T47D (cell line): ENCODE measurements around the gene FBXO42.

Experiments
- DNase-seq, 2 experiments: peaks; one replicate each; pipeline versions ENCODE4 v3.0.0 to v3.0.0-alpha.2; 2011 to 2012; ENCODE audit warnings: low read depth in 1 of 2, low spot score in 1 of 2
- JUND ChIP-seq: IDR thresholded peaks from 2 replicates; pipeline ENCODE4 v1.6.1; 2012; ENCODE audit warnings: low read depth
- in situ Hi-C: cut with HindIII; loops from 2 replicates; pipeline ENCODE4 v1.10.0; 2016; ENCODE audit warnings: low sequenced_read_pairs, low pct_unique_long_range_greater_than_20kb

Gene FBXO42

GRCh38 chr1:16209847-16210407 lies 142.4 kb downstream of the FBXO42 start:
- DNase-seq = no peak
- TF ChIP-seq JUND = no peak
- in situ Hi-C loops = no loop called here

DNA sequence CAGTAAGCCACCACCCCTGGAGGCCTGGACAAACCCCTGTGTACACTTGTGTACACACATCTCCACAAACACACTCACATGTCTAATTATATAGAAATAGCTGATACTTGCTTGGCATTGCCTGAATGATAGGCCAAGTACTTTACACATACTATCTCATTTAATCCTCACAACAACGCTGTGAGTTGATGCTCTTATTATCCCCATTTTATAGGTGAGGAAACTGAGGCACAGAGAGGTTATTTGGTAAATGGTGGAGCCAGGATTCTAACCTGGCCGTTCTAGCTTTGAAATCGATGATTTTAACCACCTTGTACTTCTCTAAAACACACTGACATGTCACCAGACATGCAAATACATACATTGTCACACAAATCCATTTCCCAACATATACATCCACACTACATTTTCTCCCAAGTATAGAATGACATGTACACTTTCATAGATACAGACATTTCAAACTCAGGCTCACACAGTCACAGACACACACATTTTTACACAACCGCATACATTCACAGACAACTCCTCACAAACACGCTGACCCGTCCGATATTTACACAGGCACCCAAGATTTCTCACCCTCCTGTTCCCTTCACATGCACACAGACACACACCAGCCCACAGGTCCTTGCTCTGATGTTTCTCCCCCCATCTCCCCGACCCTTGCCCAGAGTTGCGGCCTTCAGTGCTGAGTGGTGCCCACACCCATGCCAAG lies 143.0 kb downstream of the FBXO42 start:
- no peak for TF ChIP-seq JUND
- no peak for DNase-seq
- in situ Hi-C loops = no loop called here

GRCh38 chr1:16208270-16208987 lies 143.9 kb downstream of the FBXO42 start:
- in situ Hi-C loops = no loop called here
- DNase-seq = no peak
- no peak for TF ChIP-seq JUND

- TF ChIP-seq JUND = no peak
- DNase-seq = no peak
- in situ Hi-C loops = no loop called here
Measured at GRCh38 chr1:16207318-16208269, 144.7 kb downstream of the FBXO42 start.

GRCh38 chr1:16206547-16207317 lies 145.5 kb downstream of the FBXO42 start:
- TF ChIP-seq JUND = no peak
- peak; percentile 79 to 97 for DNase-seq
- in situ Hi-C loops = no loop called here

DNA sequence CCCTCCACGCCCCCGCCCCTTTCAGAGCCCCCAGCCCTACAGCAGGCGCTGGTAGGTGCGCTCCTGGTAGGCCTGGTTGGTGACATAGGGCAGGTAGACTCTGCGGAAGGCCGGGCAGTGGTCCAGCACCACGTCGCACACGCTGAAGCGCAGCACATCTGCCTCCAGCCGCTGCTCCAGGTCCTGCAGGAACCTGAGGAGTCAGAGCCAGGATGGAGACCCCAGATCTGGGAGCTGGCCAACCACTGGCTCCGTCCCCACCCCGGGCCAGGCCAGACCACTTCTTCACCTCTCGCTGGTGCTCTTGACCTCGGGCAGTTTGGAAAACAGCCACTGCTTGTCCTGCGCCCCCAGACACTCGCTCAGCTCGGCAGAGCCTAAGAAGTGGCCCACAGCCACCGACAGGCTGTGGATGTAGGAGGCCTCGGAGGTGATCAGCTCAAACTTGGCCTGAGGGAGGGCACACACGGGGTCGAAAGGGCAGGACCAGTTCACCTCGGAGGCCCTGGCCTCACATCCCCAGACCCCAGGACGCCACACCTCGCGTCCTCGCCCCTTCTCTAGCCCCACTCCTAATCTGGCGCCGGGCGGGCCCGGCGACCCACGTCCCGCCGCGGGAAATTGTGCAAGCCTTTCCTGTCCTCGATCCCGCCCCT lies 146.3 kb downstream of the FBXO42 start:
- in situ Hi-C loops = no loop called here
- TF ChIP-seq JUND = no peak
- no peak for DNase-seq

- in situ Hi-C loops = no loop called here
- no peak for TF ChIP-seq JUND
Measured at GRCh38 chr1:16205334-16205671, 147.0 kb downstream of the FBXO42 start.

GRCh38 chr1:16204634-16205333 lies 147.5 kb downstream of the FBXO42 start:
- in situ Hi-C loops = no loop called here
- no peak for TF ChIP-seq JUND
- no peak for DNase-seq

More at GRCh38 chr1:16205334-16205671, 147.0 kb downstream of the FBXO42 start:
- no peak for DNase-seq

DNA sequence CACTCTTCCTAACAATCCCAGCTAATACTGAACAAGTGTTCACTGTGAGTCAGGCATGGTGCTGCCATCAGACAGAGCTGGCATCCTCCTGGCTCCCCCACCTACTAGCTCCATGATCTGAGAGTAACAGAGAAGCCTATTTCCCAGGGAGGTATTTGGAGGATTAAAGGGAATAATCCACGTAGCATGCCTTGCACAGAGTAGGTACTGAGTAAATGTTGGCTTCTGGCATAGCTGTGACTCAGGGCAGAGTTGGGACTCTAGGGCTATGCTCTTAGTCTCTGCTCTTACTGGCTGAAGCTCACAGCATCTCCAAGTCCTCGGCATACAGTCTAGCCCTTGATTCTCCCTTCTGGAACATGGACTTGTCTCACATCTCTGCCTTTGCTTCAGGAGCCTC lies 148.1 kb downstream of the FBXO42 start:
- no peak for TF ChIP-seq JUND
- in situ Hi-C loops = no loop called here
- DNase-seq = no peak

GRCh38 chr1:16203550-16203949 lies 148.7 kb downstream of the FBXO42 start:
- in situ Hi-C loops = no loop called here
- no peak for DNase-seq
- no peak for TF ChIP-seq JUND
